HepG2 (cell line): Measurements from ENCODE around the gene YPEL3. TPM values are rescaled to one million over a fixed set of nuclear protein-coding genes. Genes with fewer than 3 reads are reported as not detected.
A peak's percentile ranks its signal among the peaks of the same experiment; 100 is the strongest.

Source experiments
- CCDC6 ChIP-seq: sonication (generic); formaldehyde crosslinking; IDR thresholded peaks from 2 replicates; pipeline ENCODE4 v1.8.1; 2022; ENCODE audit warnings: mild to moderate bottlenecking, missing genetic modification reagents, moderate library complexity
- CHCHD3 ChIP-seq: sonication (generic); formaldehyde crosslinking; IDR thresholded peaks from 2 replicates; pipeline ENCODE4 v1.8.0; 2022; ENCODE audit warnings: mild to moderate bottlenecking, missing genetic modification reagents, moderate library complexity
- HNF4A ChIP-seq: sonication (generic); formaldehyde crosslinking; IDR thresholded peaks from 2 replicates; pipeline ENCODE4 v1.4.0; 2020; ENCODE audit warnings: missing genetic modification reagents
- KLF16 ChIP-seq, 2 experiments: sonication (generic) in 1 of 2; formaldehyde crosslinking in 1 of 2; IDR thresholded peaks; 2 replicates each; pipeline versions ENCODE4 v1.6.1 to v1.8.0; 2016 to 2023; ENCODE audit warnings: missing genetic modification reagents in 2 of 2, missing compliant biosample characterization in 1 of 2
- SSRP1 ChIP-seq: IDR thresholded peaks from 2 replicates; pipeline ENCODE4 v1.6.1; 2016; ENCODE audit warnings: control low read depth
- ZMAT3 ChIP-seq: sonication (generic); formaldehyde crosslinking; conservative IDR thresholded peaks from 2 replicates; pipeline ENCODE4 v1.7.0; 2021; ENCODE audit warnings: missing genetic modification reagents
- ZNF296 ChIP-seq: sonication (generic); formaldehyde crosslinking; conservative IDR thresholded peaks from 2 replicates; pipeline ENCODE4 v1.5.0; 2020; ENCODE audit warnings: mild to moderate bottlenecking, missing genetic modification reagents
- ZNF331 ChIP-seq: sonication (generic); formaldehyde crosslinking; IDR thresholded peaks from 2 replicates; pipeline ENCODE4 v1.4.0; 2020; ENCODE audit warnings: missing genetic modification reagents
- ZNF558 ChIP-seq: sonication (generic); formaldehyde crosslinking; IDR thresholded peaks from 2 replicates; pipeline ENCODE4 v1.9.0; 2022; ENCODE audit warnings: mild to moderate bottlenecking, missing genetic modification reagents, borderline replicate concordance
- polyA plus RNA-seq, 8 experiments: library from polyadenylated mRNA; depleted of rRNA in 3 of 8; stranded (reverse) in 7 of 8; unstranded in 1 of 8; fragments of >200 nt; fragmentation: Illumina TruSeq in 4 of 8; extraction: Trizol in 4 of 8; gene quantifications; 2 replicates each; pipeline versions ENCODE4 v1.2.1 to v1.2.3, GENCODE V29; 2011 to 2016; ENCODE audit warnings: low read depth in 4 of 8, missing spikeins in 1 of 8, mixed read lengths in 1 of 8; ENCODE audit not compliant: insufficient read depth in 1 of 8
- total RNA-seq, 5 experiments: library from RNA; depleted of rRNA; stranded (reverse); fragments of >200 nt; fragmentation: Illumina TruSeq; extraction: Trizol; gene quantifications; 2 replicates each; pipeline ENCODE4 v1.2.3, GENCODE V29; 2016; ENCODE audit warnings: low read depth in 1 of 5
- TF ChIP-seq, protein P1 (sequence below): sonication (generic); formaldehyde crosslinking; IDR thresholded peaks from 2 replicates; pipeline ENCODE4 v1.9.0; 2021; ENCODE audit warnings: missing genetic modification reagents, mild to moderate bottlenecking, borderline replicate concordance
- TF ChIP-seq, protein P2 (sequence below), 2 experiments: fragments of 450-650 bp in 1 of 2; sonication (generic) in 1 of 2; formaldehyde crosslinking in 1 of 2; IDR thresholded peaks; 2 replicates each; pipeline versions ENCODE4 v1.6.1 to v1.8.0; 2016 to 2022; ENCODE audit warnings: antibody characterized with exemption in 1 of 2, mild to moderate bottlenecking in 1 of 2, missing genetic modification reagents in 1 of 2
- TF ChIP-seq, protein P3 (sequence below): sonication (generic); formaldehyde crosslinking; IDR thresholded peaks from 2 replicates; pipeline ENCODE4 v1.4.0; 2020; ENCODE audit warnings: missing genetic modification reagents
- TF ChIP-seq, protein P4 (sequence below): sonication (generic); formaldehyde crosslinking; IDR thresholded peaks from 2 replicates; pipeline ENCODE4 v1.5.0; 2020; ENCODE audit warnings: mild to moderate bottlenecking, missing genetic modification reagents, borderline replicate concordance

The YPEL3 gene
- total and polyA plus RNA-seq, 2 of the 13 experiments (the other 11 are each of a cell fraction or from before 2014, with no cell fraction given): 5.4 to 47.0 TPM

DNA sequence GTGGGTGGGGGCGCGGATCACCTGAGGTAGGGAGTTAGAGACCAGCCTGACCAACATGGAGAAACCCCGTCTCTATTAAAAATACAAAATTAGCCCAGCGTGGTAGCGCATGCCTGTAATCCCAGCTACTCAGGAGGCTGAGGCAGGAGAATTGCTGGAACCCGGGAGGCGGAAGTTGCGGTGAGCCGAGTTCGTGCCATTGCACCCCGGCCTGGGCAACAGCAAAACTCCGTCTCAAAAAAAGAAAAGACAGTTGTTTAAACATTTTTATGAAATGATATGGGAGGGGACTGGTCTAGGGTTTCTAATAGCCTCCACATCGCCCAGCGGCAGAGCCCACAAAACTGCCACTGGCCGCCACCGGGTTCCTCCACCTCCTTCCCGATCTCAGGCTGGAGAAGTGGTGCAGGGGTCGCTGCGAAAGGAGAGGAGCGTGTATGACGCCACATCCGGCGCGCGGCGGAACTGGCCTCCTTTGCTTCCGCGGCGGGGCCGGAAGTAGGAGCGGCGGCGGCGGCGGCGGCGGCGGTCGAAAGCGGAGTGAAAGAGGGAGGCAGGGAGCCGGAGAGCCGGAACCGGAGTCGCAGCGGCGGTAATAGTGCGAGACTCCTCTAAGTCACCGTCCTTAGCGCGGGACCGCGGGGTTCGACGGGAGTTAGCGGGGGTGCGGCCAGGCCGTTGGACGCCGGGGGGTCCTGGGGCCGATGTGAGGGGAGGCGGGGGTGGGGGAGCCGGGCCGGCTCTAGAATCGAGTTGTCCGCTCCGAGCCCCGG lies 20.3 kb downstream of the YPEL3 start, which contains the start of gene PPP4C (continued):
- TF ChIP-seq ZNF296 (no peak; the same call in 1 of the 2 replicates), CCDC6 (CRISPR knock-in tag) (peak; percentile 71), KLF16 (CRISPR knock-in tag; IDR thresholded peaks at IDR 0.05) (peak in 1 of 2 experiments; percentile 55; a peak in 1 of 4 replicates), HNF4A (no peak), CHCHD3 (CRISPR knock-in tag) (no peak), ZMAT3 (CRISPR knock-in tag) (no peak), ZNF331 (no peak), ZNF558 (CRISPR knock-in tag) (peak; percentile 85), SSRP1 (no peak; the same call in 1 of the 2 replicates)
- TF ChIP-seq, protein P1, sequence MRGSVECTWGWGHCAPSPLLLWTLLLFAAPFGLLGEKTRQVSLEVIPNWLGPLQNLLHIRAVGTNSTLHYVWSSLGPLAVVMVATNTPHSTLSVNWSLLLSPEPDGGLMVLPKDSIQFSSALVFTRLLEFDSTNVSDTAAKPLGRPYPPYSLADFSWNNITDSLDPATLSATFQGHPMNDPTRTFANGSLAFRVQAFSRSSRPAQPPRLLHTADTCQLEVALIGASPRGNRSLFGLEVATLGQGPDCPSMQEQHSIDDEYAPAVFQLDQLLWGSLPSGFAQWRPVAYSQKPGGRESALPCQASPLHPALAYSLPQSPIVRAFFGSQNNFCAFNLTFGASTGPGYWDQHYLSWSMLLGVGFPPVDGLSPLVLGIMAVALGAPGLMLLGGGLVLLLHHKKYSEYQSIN (CRISPR knock-in tag): no peak
- TF ChIP-seq, protein P2, sequence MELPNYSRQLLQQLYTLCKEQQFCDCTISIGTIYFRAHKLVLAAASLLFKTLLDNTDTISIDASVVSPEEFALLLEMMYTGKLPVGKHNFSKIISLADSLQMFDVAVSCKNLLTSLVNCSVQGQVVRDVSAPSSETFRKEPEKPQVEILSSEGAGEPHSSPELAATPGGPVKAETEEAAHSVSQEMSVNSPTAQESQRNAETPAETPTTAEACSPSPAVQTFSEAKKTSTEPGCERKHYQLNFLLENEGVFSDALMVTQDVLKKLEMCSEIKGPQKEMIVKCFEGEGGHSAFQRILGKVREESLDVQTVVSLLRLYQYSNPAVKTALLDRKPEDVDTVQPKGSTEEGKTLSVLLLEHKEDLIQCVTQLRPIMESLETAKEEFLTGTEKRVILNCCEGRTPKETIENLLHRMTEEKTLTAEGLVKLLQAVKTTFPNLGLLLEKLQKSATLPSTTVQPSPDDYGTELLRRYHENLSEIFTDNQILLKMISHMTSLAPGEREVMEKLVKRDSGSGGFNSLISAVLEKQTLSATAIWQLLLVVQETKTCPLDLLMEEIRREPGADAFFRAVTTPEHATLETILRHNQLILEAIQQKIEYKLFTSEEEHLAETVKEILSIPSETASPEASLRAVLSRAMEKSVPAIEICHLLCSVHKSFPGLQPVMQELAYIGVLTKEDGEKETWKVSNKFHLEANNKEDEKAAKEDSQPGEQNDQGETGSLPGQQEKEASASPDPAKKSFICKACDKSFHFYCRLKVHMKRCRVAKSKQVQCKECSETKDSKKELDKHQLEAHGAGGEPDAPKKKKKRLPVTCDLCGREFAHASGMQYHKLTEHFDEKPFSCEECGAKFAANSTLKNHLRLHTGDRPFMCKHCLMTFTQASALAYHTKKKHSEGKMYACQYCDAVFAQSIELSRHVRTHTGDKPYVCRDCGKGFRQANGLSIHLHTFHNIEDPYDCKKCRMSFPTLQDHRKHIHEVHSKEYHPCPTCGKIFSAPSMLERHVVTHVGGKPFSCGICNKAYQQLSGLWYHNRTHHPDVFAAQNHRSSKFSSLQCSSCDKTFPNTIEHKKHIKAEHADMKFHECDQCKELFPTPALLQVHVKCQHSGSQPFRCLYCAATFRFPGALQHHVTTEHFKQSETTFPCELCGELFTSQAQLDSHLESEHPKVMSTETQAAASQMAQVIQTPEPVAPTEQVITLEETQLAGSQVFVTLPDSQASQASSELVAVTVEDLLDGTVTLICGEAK (IDR thresholded peaks at IDR 0.05): peak; percentile 85
- TF ChIP-seq, protein P2 (CRISPR knock-in tag; IDR thresholded peaks at IDR 0.05): peak; percentile 60; the same call in 1 of the 2 replicates
- TF ChIP-seq, protein P3, sequence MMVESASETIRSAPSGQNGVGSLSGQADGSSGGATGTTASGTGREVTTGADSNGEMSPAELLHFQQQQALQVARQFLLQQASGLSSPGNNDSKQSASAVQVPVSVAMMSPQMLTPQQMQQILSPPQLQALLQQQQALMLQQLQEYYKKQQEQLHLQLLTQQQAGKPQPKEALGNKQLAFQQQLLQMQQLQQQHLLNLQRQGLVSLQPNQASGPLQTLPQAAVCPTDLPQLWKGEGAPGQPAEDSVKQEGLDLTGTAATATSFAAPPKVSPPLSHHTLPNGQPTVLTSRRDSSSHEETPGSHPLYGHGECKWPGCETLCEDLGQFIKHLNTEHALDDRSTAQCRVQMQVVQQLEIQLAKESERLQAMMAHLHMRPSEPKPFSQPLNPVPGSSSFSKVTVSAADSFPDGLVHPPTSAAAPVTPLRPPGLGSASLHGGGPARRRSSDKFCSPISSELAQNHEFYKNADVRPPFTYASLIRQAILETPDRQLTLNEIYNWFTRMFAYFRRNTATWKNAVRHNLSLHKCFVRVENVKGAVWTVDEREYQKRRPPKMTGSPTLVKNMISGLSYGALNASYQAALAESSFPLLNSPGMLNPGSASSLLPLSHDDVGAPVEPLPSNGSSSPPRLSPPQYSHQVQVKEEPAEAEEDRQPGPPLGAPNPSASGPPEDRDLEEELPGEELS: peak; percentile 10; the same call in 1 of the 2 replicates
- TF ChIP-seq, protein P4, sequence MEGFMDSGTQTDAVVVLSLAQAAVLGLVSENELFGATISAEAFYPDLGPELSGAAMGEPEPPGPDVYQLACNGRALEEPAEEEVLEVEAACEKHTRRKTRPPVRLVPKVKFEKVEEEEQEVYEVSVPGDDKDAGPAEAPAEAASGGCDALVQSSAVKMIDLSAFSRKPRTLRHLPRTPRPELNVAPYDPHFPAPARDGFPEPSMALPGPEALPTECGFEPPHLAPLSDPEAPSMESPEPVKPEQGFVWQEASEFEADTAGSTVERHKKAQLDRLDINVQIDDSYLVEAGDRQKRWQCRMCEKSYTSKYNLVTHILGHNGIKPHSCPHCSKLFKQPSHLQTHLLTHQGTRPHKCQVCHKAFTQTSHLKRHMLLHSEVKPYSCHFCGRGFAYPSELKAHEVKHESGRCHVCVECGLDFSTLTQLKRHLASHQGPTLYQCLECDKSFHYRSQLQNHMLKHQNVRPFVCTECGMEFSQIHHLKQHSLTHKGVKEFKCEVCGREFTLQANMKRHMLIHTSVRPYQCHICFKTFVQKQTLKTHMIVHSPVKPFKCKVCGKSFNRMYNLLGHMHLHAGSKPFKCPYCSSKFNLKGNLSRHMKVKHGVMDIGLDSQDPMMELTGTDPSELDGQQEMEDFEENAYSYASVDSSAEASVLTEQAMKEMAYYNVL (CRISPR knock-in tag): 0 out of 2 replicates have a peak, but pooled peaks have one; percentile 53
